Muscle layer of colon (tissue), 2 donors: ENCODE results near the gene EPHA8.

Experiments used
- H3K27ac ChIP-seq: one replicate; pipeline ENCODE4 v1.7.0; 2013; ENCODE audit warnings: low read depth, mild to moderate bottlenecking, low read length, moderate library complexity
- H3K27me3 ChIP-seq, 2 donors: one replicate each; pipeline ENCODE4 v1.7.0; 2013; ENCODE audit warnings: low read length in 2 of 2, mild to moderate bottlenecking in 2 of 2; ENCODE audit not compliant: insufficient read depth in 2 of 2, control insufficient read depth in 1 of 2
- H3K36me3 ChIP-seq: one replicate; pipeline ENCODE4 v1.7.0; 2013; ENCODE audit warnings: mild to moderate bottlenecking, low read length; ENCODE audit not compliant: insufficient read depth
- H3K4me1 ChIP-seq: one replicate; pipeline ENCODE4 v1.7.0; 2013; ENCODE audit warnings: mild to moderate bottlenecking, low read length; ENCODE audit not compliant: insufficient read depth
- H3K4me3 ChIP-seq, 2 donors: one replicate each; pipeline ENCODE4 v1.7.0; 2013; ENCODE audit warnings: low read length in 2 of 2, low read depth in 1 of 2, mild to moderate bottlenecking in 1 of 2, moderate library complexity in 1 of 2
- H3K9ac ChIP-seq: one replicate; pipeline ENCODE4 v1.7.0; 2013; ENCODE audit warnings: low read length
- H3K9me3 ChIP-seq: one replicate; pipeline ENCODE4 v1.7.0; 2013; ENCODE audit warnings: mild to moderate bottlenecking, low read length
- donor health status: abdominal sarcoma.
- donor health status: Adenocarcinoma of cecum.

Gene EPHA8

GRCh38 chr1:22612671-22613571 is 49.6 kb downstream of the EPHA8 start:
- H3K27ac ChIP-seq, result no peak overlapping the region
- H3K4me1 ChIP-seq, result no peaks in the 10 kb centered on the region
- H3K9ac ChIP-seq, result no peak overlapping the region
- H3K36me3 ChIP-seq, result no peaks in the 10 kb centered on the region
- H3K27me3 ChIP-seq, result peaks cover 17 to 28% of the 10 kb centered on the region in 2 donors
- no peak overlapping the region for H3K4me3 ChIP-seq
- H3K9me3 ChIP-seq, result no peaks in the 10 kb centered on the region

DNA sequence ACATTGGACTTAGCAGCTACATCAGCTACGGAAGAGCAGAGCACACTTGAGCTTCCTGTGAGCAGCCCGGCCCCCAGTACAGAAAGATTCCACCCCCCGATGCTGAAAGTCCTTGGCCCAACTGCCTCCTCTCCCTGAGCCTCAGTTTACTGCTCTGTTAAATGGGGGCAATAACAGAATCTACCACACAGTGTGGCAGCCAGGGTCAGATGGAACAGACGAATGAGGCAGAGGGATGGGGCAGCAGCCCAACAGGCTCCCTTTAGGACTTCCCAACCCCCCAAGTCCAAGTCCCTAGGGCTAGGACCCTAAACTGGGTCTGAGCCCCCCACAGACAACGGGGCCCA is 50.3 kb downstream of the EPHA8 start:
- peaks cover 17 to 28% of the 10 kb centered on the region in 2 donors for H3K27me3 ChIP-seq

DNA sequence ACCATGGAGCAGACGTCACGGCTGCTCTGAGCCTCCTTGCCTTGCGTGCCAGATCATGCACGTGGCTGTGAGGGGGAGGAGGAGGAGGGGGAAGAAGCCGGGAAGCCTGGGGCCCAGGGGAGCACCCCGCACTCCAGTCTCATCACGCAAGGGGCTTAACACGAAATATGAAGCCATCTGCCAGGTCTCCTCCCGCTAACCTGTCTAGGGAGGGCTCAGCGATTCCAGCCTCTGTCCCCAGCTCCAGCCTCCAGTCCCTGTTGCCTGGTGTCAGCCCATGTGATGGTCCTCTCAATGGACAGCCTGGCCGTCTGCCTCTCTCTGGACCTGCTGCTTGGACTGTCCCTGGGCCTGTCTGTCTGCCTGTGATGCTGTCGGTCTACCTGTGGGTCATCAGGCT is 50.7 kb downstream of the EPHA8 start:
- no peak overlapping the region for H3K4me3 ChIP-seq

More for the DNA sequence above, 50.3 kb downstream of the EPHA8 start:
- Histone ChIP-seq H3K36me3 (no peaks in the 10 kb centered on the region), H3K4me1 (no peaks in the 10 kb centered on the region), H3K4me3 (no peak overlapping the region), H3K27ac (no peak overlapping the region), H3K9ac (no peak overlapping the region), H3K9me3 (no peaks in the 10 kb centered on the region)

GRCh38 chr1:22615886-22616285 is 52.6 kb downstream of the EPHA8 start:
- no peaks in the 10 kb centered on the region for H3K4me1 ChIP-seq
- H3K27ac ChIP-seq, result no peak overlapping the region
- H3K9me3 ChIP-seq, result no peaks in the 10 kb centered on the region
- no peaks in the 10 kb centered on the region for H3K36me3 ChIP-seq
- no peak overlapping the region for H3K4me3 ChIP-seq
- H3K9ac ChIP-seq, result no peak overlapping the region
- H3K27me3 ChIP-seq, result peaks cover 17 to 28% of the 10 kb centered on the region in 2 donors

More for the DNA sequence above, 50.7 kb downstream of the EPHA8 start:
- Histone ChIP-seq H3K27ac (no peak overlapping the region), H3K27me3 (peaks cover 17 to 28% of the 10 kb centered on the region in 2 donors), H3K9me3 (no peaks in the 10 kb centered on the region), H3K4me1 (no peaks in the 10 kb centered on the region), H3K36me3 (no peaks in the 10 kb centered on the region), H3K9ac (no peak overlapping the region)

DNA sequence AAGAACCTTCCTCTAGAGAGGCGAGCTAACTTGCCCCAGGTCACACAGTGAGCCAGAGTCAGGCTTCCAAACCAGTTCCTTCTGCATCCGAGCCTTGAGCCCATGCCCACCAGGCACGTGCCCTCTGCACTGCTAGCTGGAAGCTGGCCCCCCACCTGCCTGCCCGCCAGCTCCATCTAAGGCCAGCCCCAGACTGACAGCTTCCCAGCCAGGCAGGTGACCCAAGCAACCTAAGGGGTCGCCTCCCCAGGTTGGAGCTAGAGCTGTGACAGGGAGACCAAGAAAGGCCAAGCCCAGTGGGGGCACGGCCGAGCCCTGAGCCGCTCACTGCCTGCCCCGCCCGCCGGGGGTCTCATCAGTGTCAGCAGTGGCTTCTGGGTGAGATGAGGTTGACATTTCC is 53.3 kb downstream of the EPHA8 start:
- Histone ChIP-seq H3K27me3 (peaks cover 17 to 32% of the 10 kb centered on the region in 2 donors), H3K36me3 (no peaks in the 10 kb centered on the region), H3K4me1 (no peaks in the 10 kb centered on the region), H3K9me3 (no peaks in the 10 kb centered on the region), H3K27ac (no peak overlapping the region), H3K4me3 (no peak overlapping the region), H3K9ac (no peak overlapping the region)

DNA sequence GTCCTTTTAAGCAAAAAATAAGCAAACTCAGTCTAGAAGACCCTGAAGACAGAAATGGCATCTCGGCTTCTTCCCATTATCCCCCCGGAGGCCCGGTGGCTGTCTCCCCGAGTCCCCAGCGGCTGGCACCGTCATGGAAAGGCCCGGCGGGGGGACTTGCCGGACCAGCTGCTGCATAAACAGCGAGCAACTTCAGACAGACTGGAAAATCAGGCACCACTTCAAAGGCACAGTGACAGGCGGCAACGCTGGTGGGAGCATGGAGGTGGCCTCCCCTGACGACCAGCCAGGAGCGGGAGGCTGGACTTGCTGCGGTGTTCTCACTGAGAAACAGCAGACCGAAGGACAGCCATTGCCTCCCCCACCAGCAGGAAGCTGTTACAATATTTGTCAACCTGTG is 54.8 kb downstream of the EPHA8 start:
- H3K9ac ChIP-seq, result no peak overlapping the region
- H3K9me3 ChIP-seq, result no peaks in the 10 kb centered on the region
- H3K4me3 ChIP-seq, result no peak overlapping the region
- H3K4me1 ChIP-seq, result no peaks in the 10 kb centered on the region
- no peaks in the 10 kb centered on the region for H3K36me3 ChIP-seq
- no peak overlapping the region for H3K27ac ChIP-seq
- peaks cover 17 to 36% of the 10 kb centered on the region in 2 donors for H3K27me3 ChIP-seq

GRCh38 chr1:22619252-22619651 is 56.0 kb downstream of the EPHA8 start:
- Histone ChIP-seq H3K4me1 (no peaks in the 10 kb centered on the region), H3K27ac (no peak overlapping the region), H3K36me3 (no peaks in the 10 kb centered on the region), H3K9me3 (no peaks in the 10 kb centered on the region), H3K9ac (no peak overlapping the region), H3K27me3 (peaks cover 17 to 24% of the 10 kb centered on the region in 2 donors), H3K4me3 (no peak overlapping the region)

- Histone ChIP-seq H3K9ac (no peak overlapping the region), H3K4me3 (no peak overlapping the region), H3K9me3 (no peaks in the 10 kb centered on the region), H3K27me3 (peaks cover 18 to 25% of the 10 kb centered on the region in 2 donors), H3K36me3 (no peaks in the 10 kb centered on the region), H3K27ac (no peak overlapping the region), H3K4me1 (no peaks in the 10 kb centered on the region)
These were observed 56.5 kb downstream of the EPHA8 start for GRCh38 chr1:22619798-22620197.

- Histone ChIP-seq H3K9me3 (no peaks in the 10 kb centered on the region), H3K36me3 (no peaks in the 10 kb centered on the region), H3K4me3 (no peak overlapping the region), H3K27me3 (peaks cover 20 to 40% of the 10 kb centered on the region in 2 donors), H3K27ac (no peak overlapping the region), H3K9ac (no peak overlapping the region), H3K4me1 (no peaks in the 10 kb centered on the region)
These were observed 58.5 kb downstream of the EPHA8 start for GRCh38 chr1:22621761-22622160.

GRCh38 chr1:22625262-22625925 is 62.1 kb downstream of the EPHA8 start:
- Histone ChIP-seq H3K4me3 (no peak overlapping the region), H3K27me3 (peaks cover 13 to 47% of the 10 kb centered on the region in 2 donors), H3K27ac (no peak overlapping the region), H3K9ac (no peak overlapping the region), H3K36me3 (no peaks in the 10 kb centered on the region), H3K9me3 (no peaks in the 10 kb centered on the region), H3K4me1 (no peaks in the 10 kb centered on the region)

- Histone ChIP-seq H3K36me3 (no peaks in the 10 kb centered on the region), H3K27ac (no peak overlapping the region), H3K27me3 (peaks cover 13 to 45% of the 10 kb centered on the region in 2 donors), H3K4me1 (no peaks in the 10 kb centered on the region), H3K9ac (no peak overlapping the region), H3K9me3 (no peaks in the 10 kb centered on the region), H3K4me3 (no peak overlapping the region)
These were observed 63.2 kb downstream of the EPHA8 start for GRCh38 chr1:22626237-22627157.
